ENCODE measurements around the gene RNF26. TPM values are rescaled to one million over a fixed set of nuclear protein-coding genes. Genes with fewer than 3 reads are reported as not detected.

Gene RNF26
- total RNA-seq, 1 experiment from 2014 or later = 90.6 TPM

GRCh38 chr11:119373059-119373920 is 39.0 kb downstream of the RNF26 start (continued):
- TF ChIP-seq STAT6 (CRISPR knock-in tag; conservative IDR thresholded peaks at IDR 0.05; ENCODE audit: low read depth) = no peak
- TF ChIP-seq TEAD4 (CRISPR knock-in tag; IDR thresholded peaks at IDR 0.05) = no peak
- TF ChIP-seq CDX4 (CRISPR knock-in tag; IDR thresholded peaks at IDR 0.05; ENCODE audit: borderline replicate concordance) = no peak
- no peak for TF ChIP-seq IRF1 (CRISPR knock-in tag; IDR thresholded peaks at IDR 0.05)
- no peak for TF ChIP-seq ARID4B (CRISPR knock-in tag; IDR thresholded peaks at IDR 0.05; ENCODE audit: borderline replicate concordance)
- TF ChIP-seq MAX (CRISPR knock-in tag; IDR thresholded peaks at IDR 0.05) = no peak

GRCh38 chr11:119373921-119374631 is 39.7 kb downstream of the RNF26 start:
- peak; percentile 71 for ATAC-seq
- no peak overlapping the region for H3K4me3 Mint-ChIP-seq
- no peak overlapping the region for H3K27ac Mint-ChIP-seq
- H3K36me3 Mint-ChIP-seq = no peaks in the 10 kb centered on the region
- TF ChIP-seq ZNF219 (CRISPR knock-in tag; IDR thresholded peaks at IDR 0.05; ENCODE audit: borderline replicate concordance) (no peak), FOXP4 (CRISPR knock-in tag; IDR thresholded peaks at IDR 0.05) (no peak), JUN (CRISPR knock-in tag; IDR thresholded peaks at IDR 0.05) (no peak), SP1 (CRISPR knock-in tag; conservative IDR thresholded peaks at IDR 0.05) (no peak), AFF4 (CRISPR knock-in tag; IDR thresholded peaks at IDR 0.05; ENCODE audit: borderline replicate concordance) (no peak), CTCF (IDR thresholded peaks at IDR 0.05) (peak; percentile 79)
- H3K27me3 Mint-ChIP-seq (ENCODE audit: low read depth) = peaks cover 1% of the 10 kb centered on the region; the same call in 1 of the 2 replicates
- POLR2A ChIA-PET = interaction anchor here (1.2 to 1.7 kb wide), 2 partner anchors 12 to 36 kb away, joined by 3 to 4 read pairs; no protein-coding TSS in a partner anchor
- CTCF ChIA-PET = interaction anchor here (0.5 to 12.9 kb wide), 37 partner anchors 9 to 463 kb away, joined by 3 to 262 read pairs (median 5); partner anchors contain the start of genes C1QTNF5, CBL, HINFP and MFRP
- H3K9me3 Mint-ChIP-seq = no peaks in the 10 kb centered on the region
- peak; percentile 92 for DNase-seq (ENCODE audit: low spot score)
- H3K4me1 Mint-ChIP-seq = peaks cover 74% of the 10 kb centered on the region
